ENCODE data around the gene FOLR1.
"Not testable (repeated sequence)": the region's sequence is repeated elsewhere in the genome, so short reads cannot be mapped to it uniquely, and the experiment has no call there.

Gene FOLR1

GRCh38 chr11:72191961-72192381 lies at the start of gene FOLR1:
TSS of gene FOLR1 (plus strand) at chr11:72192140. CDS start at chr11:72192174, 34 bp downstream.
- DNase-seq: no peak

- not testable (repeated sequence) for DNase-seq
Observed at GRCh38 chr11:72142543-72142942, 49.4 kb upstream of the FOLR1 start.

DNA sequence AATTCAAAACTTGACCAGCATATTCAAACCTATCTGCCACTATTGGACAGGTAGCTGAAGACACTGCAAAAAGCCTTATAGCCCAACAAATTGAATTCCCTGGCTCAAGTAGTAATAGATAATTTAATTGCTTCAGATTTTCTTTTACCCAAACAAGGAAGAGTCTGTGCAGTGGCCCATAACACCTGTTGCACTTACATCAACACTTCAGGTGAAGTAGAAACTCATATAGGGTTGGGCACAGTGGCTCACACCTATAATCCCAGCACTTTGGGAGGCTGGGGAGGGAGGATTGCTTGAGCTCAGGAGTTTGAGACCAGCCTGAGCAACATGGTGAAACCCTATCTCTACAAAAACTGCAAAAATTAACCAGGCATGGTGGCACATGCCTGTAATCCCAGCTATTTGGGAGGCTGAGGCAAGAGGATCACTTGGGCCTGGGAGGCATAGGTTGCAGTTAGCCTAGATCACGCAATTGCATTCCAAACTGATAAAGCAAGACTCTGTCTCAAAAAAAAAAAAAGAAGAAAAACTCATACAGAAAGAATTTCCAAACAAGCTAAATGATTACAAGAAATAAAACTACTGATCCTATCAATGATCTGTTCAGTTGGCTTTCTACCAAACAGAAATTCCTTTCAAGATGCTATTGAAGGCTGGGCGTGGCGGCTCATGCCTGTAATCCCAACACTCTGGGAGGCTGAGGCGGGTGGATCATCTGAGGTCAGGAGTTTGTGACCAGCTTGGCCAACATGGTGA lies 47.0 kb upstream of the FOLR1 start:
- peak; percentile 91 for DNase-seq

DNA sequence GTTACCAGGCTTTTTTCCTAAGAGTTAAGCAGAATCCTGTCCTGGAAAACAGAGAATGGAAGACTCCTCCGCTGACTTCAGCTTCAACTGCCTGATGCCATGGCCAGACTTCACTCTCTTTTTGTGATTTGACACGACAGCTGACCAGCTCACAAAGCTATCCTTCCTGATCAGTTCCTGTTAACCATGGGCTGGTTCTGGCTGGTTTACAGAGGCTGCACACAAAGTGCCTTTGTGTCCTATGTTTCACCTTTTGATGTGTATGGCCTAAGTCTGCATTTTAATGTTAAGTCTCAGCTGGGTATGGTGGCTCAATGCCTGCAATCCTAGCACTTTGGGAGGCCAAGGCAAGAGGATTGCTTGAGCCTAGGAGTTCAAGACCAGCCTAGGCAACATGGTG lies 45.3 kb upstream of the FOLR1 start:
- DNase-seq: no peak

- DNase-seq: no peak
Observed at GRCh38 chr11:72150882-72151281, 41.1 kb upstream of the FOLR1 start.

DNA sequence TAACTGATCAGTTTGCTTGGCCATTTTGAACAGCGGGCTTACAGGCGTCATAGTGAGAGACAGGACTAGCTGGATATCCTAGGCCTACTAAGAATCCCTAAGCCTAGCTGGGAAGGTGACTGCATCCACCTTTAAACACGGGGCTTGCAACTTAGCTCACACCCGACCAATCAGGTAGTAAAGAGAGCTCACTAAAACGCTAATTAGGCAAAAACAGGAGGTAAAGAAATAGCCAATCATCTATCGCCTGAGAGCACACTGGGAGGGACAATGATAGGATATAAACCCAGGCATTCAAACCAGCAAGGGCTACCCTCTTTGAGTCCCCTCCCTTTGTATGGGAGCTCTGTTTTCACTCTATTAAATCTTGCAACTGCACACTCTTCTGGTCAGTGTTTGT lies 38.1 kb upstream of the FOLR1 start:
- DNase-seq: not testable (repeated sequence)

DNA sequence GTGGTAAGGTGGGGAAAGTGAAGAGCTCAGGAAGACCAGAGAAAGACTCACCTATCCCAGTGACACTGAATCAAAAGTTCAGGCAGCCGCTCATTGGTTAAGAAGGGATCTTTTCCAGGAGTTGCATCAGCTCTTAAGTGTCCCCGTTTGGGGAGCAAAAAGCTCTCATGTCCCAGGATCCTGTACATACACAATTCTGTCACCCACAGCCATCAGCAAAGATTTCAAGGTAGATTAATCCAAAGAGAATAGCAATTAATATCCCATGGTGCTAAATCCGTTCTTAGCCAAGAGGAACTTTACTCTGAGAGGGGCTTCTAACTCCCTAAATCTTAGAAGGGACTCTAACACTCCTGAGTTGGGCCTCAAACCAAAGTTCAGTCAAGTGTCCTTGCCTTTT lies 37.1 kb upstream of the FOLR1 start:
- DNase-seq: no peak

DNA sequence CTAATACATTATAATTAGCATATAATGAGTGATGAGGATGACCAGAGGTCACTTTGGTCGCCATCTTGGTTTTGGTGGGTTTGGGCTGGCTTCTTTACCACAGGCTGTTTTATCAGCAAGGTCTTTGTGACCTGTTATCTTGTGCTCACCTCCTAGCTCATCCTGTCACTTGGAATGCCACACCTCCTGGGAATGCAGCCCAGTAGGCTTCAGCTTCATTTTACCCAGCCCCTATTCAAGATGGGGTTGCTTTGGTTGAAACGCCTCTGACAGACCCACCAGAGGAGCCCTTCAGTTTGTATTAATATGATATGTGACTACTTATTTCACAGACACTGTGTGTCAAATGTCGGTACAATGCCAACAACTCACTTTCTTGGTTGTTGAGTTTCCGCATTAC lies 36.2 kb upstream of the FOLR1 start:
- no peak for DNase-seq

DNA sequence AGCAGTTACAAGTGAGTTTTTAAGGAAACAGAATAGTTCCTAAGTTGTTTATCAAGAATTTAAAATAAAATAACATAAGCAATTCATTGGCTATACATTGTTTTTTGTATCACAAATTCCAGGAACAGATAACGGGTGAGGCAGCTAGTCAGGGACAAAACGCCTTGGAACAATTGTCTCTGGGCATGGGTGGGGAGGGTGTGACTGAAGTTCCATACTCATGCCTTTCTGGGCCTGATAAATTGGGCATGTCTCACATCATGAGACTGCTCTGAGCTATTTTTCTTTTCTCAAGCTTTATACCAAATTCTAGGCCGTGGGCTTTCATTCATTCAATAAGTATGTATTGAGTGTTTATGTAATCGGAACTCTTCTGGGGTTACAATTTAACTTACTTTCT lies 34.8 kb upstream of the FOLR1 start:
- no peak for DNase-seq

DNA sequence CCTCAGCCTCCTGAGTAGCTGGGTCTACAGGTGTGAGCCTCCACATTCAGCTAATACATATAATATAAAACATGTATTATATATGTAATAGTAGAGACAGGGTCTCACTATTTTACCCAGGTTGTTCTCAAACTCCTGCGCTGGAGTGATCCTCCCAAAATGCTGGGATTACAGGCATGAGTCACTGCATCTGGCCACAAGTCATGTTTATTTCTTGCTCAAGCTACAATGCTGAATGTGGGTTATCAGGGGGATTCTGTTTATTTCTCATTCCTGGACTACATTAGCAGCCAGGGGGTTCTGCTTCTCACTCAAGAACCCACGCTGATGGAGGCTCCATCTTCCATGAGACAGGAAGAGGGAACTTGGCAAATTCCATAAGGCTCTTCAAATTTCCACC lies 31.6 kb upstream of the FOLR1 start:
- DNase-seq: peak; percentile 39

- no peak for DNase-seq
Observed at GRCh38 chr11:72162891-72163492, 28.9 kb upstream of the FOLR1 start.

GRCh38 chr11:72164187-72164586 lies 27.8 kb upstream of the FOLR1 start:
- DNase-seq: not testable (repeated sequence)

DNA sequence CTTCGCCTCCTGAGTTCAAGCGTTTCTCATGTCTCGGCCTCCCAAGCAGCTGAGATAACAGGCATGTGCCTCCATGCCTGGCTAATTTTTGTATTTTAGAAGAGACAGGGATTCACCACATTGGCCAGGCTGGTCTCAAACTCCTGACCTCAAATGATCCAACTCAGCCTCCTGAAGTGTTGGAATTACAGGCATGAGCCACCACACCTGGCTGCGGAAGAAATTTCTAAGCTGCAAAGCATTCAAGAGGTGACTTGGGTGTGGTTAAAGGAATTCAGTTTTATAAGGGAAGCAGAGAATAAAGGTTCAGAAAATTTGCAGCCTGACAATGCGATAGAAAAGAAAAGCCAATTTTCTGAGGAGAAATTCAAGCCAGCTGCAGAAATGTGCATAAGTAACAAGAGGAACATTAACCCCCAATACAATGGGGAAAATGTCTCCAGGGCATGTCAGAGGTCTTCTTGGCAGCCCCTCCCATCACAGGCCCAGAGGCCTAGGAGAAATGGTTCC lies 22.8 kb upstream of the FOLR1 start:
- not testable (repeated sequence) for DNase-seq

- not testable (repeated sequence) for DNase-seq
Observed at GRCh38 chr11:72169754-72170153, 22.2 kb upstream of the FOLR1 start.

- not testable (repeated sequence) for DNase-seq
Observed at GRCh38 chr11:72172043-72172442, 19.9 kb upstream of the FOLR1 start.

DNA sequence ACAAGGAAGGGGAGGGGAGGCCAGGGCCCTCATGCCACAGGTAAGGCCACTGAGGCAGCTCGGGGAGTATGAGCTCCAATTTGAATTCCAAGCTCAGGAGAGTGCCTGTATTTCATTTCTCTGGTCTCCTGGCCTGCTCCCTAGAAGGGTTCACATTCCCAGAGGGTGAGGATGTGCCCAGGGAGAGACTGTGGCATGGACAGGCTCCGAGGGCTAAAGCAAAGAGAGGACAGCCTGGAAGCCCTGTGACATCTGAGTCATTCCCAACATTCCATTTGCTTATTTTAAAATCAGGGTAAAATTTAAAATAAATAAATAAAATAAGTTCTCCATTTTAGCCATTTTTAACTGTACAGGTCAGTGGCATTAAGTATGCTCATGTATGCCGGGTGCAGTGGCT lies 18.6 kb upstream of the FOLR1 start:
- DNase-seq: no peak

GRCh38 chr11:72174302-72175070 lies 17.5 kb upstream of the FOLR1 start:
- DNase-seq: no peak

GRCh38 chr11:72177656-72178055 lies 14.3 kb upstream of the FOLR1 start:
- DNase-seq: no peak

- DNase-seq: no peak
Observed at GRCh38 chr11:72179049-72179803, 12.7 kb upstream of the FOLR1 start.

DNA sequence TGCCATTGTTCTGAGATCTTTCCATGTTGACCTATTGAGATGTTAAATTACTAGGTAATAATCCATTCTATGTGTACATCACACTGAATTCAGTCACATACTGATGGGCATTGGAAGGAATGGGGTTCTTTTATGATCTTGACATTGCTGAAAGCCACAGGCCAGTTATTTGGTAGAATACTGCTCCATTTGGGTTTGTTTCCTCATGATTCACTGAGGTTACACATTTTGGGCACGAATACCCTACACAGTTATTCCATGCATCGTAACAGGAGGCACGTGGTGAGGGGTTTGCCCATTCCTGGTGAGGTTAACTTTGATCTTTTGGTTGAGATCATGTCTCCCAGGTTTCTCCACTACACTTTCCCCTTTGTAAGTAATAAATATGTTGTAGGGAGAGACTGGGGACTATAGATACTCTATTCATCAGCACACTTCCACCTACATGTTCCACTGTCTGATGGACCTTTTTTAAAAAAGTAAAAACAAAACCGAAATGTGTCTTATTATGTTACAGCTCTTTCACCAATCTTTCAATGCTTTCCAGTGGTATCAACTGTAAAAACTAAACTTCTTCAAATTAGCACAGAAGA lies 12.0 kb upstream of the FOLR1 start:
- DNase-seq: peak; percentile 13

DNA sequence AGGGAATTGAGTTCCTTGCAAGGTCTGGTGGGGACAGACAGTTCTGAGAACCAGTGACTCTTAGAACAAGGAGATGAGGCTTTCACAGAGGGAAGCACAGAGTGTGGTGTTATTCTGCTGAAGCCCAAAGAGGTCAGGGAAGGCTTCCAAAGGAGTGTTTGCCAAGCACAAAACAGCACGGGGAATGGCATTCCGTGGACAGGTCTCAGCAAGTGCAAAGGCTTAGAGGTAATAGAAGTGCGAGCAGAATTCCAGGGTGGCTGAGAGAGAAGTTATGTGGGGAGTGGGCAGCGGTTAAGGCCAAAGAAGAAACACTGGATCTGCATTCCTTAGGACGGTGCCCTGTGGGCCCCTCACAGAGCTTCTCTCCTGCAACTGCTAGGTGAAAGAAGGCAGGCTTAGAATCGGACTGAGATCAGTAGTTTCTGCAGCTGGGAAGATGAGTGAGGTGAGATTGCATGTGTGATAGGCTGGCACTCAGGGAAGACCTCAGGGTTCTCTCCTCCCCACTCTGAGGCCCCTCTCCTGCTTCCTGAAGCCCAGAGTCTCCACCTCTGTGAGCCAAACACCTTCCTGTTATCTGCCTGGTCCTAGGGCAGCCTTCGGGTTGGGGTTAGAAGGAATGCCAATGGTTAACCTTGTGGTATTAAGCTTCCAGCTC lies 10.9 kb upstream of the FOLR1 start:
- DNase-seq: not testable (repeated sequence)

- DNase-seq: not testable (repeated sequence)
Observed at GRCh38 chr11:72181553-72181958, 10.4 kb upstream of the FOLR1 start.

Measured in HCEC 1CT (cell line).